Chondrocyte (in vitro differentiated cells): ENCODE data around the gene ANXA2R. TPM values are rescaled to one million over a fixed set of nuclear protein-coding genes. Genes with fewer than 3 reads are reported as not detected.

ENCODE experiments used
- DNase-seq: peaks from one replicate; pipeline ENCODE4 v3.0.0; 2021; ENCODE audit warnings: mixed read lengths, low spot score
- H3K27ac Mint-ChIP-seq: one replicate; pipeline ENCODE4 v1.8.0; 2021; ENCODE audit warnings: mild to moderate bottlenecking, moderate library complexity, mixed read lengths; ENCODE audit not compliant: unreplicated experiment
- H3K27me3 Mint-ChIP-seq: 2 replicates; pipeline ENCODE4 v1.8.0; 2021; ENCODE audit warnings: low read depth, mixed read lengths
- H3K36me3 Mint-ChIP-seq: 2 replicates; pipeline ENCODE4 v1.8.0; 2021; ENCODE audit warnings: low read depth, mixed read lengths
- H3K4me1 Mint-ChIP-seq: 2 replicates; pipeline ENCODE4 v1.8.0; 2021; ENCODE audit warnings: low read depth, mild to moderate bottlenecking, mixed read lengths
- H3K4me3 Mint-ChIP-seq: one replicate; pipeline ENCODE4 v1.8.0; 2021; ENCODE audit warnings: mild to moderate bottlenecking, moderate library complexity, mixed read lengths; ENCODE audit not compliant: unreplicated experiment
- H3K9me3 Mint-ChIP-seq: 2 replicates; pipeline ENCODE4 v1.8.0; 2021; ENCODE audit warnings: low read depth, mixed read lengths
- total RNA-seq: library from RNA; stranded (reverse); gene quantifications from 3 replicates; pipeline ENCODE4 v1.2.1, GENCODE V29; 2021
- TF ChIP-seq, protein P1 (sequence below): fragments of 200-600 bp; sonication (generic); IDR thresholded peaks from 2 replicates; pipeline ENCODE4 v1.5.0; 2021; ENCODE audit warnings: antibody characterized with exemption, mild to moderate bottlenecking, moderate library complexity

The ANXA2R gene
- total RNA-seq, 1 donor from 2014 or later, result 1.2 TPM

DNA sequence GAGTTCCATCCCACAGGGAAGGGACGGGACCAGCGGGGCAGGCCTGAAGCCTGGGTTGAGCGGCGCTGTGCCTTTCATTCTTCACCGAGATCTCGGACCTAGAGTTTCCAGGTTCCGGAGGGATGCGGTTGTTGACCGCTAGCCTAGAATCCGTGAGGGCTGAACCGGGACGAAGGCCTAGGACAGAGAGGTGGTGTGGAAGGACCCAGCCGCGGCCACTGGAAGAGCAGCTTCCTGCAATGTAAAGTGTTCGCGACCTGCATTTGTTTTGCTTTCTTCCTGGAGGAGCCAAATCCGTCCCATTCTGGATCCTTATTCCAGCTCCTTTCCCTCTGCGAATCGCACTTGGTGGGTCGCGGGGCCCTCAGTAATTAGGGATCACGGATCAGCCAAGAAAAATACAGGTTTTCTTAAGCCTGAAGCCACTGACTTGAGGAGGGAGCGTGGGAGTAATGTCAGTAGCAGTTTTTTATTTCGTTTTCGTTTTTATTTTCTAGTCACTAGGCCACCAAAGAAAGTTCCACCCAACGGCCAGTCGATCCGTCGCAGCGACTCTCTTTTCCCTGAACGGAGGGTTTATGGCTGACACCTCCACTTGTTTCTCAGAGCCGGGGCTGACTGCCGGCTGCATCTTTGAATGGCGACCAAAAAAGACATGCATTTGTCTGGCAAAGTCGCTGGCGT lies 48.6 kb downstream of the ANXA2R start:
- Mint-ChIP-seq H3K27me3 (no peaks in the 10 kb centered on the region), H3K9me3 (peaks cover 3% of the 10 kb centered on the region), H3K36me3 (no peaks in the 10 kb centered on the region), H3K27ac (peak overlapping the region; percentile 98), H3K4me3 (peak overlapping the region; percentile 86), H3K4me1 (peaks cover 42% of the 10 kb centered on the region)
- DNase-seq, result no peak
- TF ChIP-seq, protein P1, sequence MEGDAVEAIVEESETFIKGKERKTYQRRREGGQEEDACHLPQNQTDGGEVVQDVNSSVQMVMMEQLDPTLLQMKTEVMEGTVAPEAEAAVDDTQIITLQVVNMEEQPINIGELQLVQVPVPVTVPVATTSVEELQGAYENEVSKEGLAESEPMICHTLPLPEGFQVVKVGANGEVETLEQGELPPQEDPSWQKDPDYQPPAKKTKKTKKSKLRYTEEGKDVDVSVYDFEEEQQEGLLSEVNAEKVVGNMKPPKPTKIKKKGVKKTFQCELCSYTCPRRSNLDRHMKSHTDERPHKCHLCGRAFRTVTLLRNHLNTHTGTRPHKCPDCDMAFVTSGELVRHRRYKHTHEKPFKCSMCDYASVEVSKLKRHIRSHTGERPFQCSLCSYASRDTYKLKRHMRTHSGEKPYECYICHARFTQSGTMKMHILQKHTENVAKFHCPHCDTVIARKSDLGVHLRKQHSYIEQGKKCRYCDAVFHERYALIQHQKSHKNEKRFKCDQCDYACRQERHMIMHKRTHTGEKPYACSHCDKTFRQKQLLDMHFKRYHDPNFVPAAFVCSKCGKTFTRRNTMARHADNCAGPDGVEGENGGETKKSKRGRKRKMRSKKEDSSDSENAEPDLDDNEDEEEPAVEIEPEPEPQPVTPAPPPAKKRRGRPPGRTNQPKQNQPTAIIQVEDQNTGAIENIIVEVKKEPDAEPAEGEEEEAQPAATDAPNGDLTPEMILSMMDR, result no peak

DNA sequence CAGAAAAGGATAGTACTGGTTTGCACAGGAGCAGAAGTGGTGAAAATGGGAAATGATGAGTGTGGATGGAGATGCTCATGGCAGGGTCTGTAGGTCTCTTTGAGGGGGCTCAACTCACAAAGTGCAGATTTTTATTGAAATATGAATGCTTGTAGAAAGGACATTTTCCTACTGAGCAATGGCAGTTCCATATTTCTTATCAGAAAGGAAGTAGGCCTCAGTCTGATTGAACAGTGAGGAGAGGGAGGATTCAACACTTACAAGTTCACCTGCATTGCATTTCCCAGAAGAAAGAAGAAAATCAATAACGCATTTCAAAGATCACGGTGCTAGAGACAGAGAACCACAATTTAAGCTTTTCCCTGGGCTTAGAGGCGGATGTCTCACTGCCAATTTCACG lies 49.2 kb downstream of the ANXA2R start:
- TF ChIP-seq, protein P1, result no peak
- no peak for DNase-seq
- Mint-ChIP-seq H3K9me3 (peaks cover 3% of the 10 kb centered on the region), H3K36me3 (no peaks in the 10 kb centered on the region), H3K27ac (no peak overlapping the region), H3K27me3 (no peaks in the 10 kb centered on the region), H3K4me1 (peaks cover 44% of the 10 kb centered on the region), H3K4me3 (peak overlapping the region; percentile 86)

Other genes starting within 250 kb of the ANXA2R start
- gene SELENOP, start 228.4 kb downstream of the ANXA2R start, total RNA-seq, result 0.20 to 18.9 TPM (median 0.33 TPM) in 3 replicates
- 29.2 to 37.3 TPM (median 29.4 TPM) in 3 replicates for gene ZNF131, start 80.6 kb upstream of the ANXA2R start, total RNA-seq
- gene NIM1K, start 151.9 kb upstream of the ANXA2R start, total RNA-seq, result 0.41 to 0.67 TPM (median 0.44 TPM) in 3 replicates